ENCODE results near the gene CCBE1. TPM values are rescaled to one million over a fixed set of nuclear protein-coding genes. Genes with fewer than 3 reads are reported as not detected.

CCBE1 gene
- polyA plus RNA-seq, 2 of the 4 experiments (the other 2 are of a cell fraction), result 3.0 to 9.9 TPM

DNA sequence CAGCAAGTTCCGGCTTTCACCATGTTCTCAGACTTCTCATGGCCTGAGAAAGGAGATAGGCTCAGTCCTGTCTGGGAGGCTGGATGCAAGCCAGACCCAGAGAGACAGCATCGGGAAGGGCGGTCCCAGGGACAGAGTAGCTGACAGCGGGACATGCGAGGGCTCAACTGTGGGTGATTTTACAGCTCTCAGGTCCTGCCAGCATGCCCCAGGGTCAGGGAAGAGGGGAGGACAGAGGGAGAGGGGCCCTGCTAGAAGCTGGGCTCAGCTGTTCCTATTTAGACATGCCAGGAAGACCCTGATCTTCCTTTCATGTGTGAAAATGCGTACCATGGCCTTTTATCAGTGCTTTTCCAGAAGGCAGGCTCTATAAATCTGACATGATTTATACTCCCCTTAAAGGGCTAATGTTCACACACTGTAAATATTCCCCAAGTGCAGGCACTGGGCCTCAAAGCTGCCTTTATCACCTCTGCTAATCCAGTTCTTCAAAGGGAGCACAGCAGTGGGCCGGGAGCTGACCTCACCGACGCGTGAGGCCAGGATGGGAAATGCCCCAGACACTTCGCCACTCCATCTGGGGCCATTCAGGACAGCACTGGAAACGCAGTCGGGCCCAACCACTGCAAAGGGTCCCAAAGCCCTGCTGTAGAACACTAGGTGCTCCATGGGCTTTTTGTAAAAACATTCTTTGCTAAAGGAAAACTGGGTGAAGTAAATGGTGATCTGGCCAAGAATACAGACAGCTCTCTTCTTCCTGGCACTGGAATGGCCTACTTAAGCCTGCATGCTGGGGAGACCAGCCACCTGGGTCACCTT is 242.1 kb downstream of the CCBE1 start:
- TF ChIP-seq, protein P1, sequence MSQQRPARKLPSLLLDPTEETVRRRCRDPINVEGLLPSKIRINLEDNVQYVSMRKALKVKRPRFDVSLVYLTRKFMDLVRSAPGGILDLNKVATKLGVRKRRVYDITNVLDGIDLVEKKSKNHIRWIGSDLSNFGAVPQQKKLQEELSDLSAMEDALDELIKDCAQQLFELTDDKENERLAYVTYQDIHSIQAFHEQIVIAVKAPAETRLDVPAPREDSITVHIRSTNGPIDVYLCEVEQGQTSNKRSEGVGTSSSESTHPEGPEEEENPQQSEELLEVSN (IDR thresholded peaks at IDR 0.05; ENCODE audit: borderline replicate concordance, low read depth), result no peak
- TF ChIP-seq BHLHE40 (IDR thresholded peaks at IDR 0.05; ENCODE audit: low read depth, low read length), result no peak
- no peak for TF ChIP-seq USF2 (IDR thresholded peaks at IDR 0.05)
- no peak for TF ChIP-seq FOXS1 (CRISPR knock-in tag; IDR thresholded peaks at IDR 0.05)
- no peak for TF ChIP-seq ZSCAN20 (CRISPR knock-in tag; IDR thresholded peaks at IDR 0.05)
- no peak for TF ChIP-seq CHD2 (IDR thresholded peaks at IDR 0.05; ENCODE audit: low read length, partially characterized antibody)
- TF ChIP-seq, protein P2, sequence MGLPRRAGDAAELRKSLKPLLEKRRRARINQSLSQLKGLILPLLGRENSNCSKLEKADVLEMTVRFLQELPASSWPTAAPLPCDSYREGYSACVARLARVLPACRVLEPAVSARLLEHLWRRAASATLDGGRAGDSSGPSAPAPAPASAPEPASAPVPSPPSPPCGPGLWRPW (IDR thresholded peaks at IDR 0.05), result no peak
- TF ChIP-seq JUN (IDR thresholded peaks at IDR 0.05), result no peak
- TF ChIP-seq CEBPB (IDR thresholded peaks at IDR 0.05), result no peak
- no peak for TF ChIP-seq HMGXB4 (CRISPR knock-in tag; IDR thresholded peaks at IDR 0.05; ENCODE audit: borderline replicate concordance)
- no peak for TF ChIP-seq NR3C1 (IDR thresholded peaks at IDR 0.05)
- TF ChIP-seq RCOR1 (IDR thresholded peaks at IDR 0.05; ENCODE audit: low read depth, low read length), result no peak
- TF ChIP-seq JUNB (IDR thresholded peaks at IDR 0.05), result no peak
- TF ChIP-seq FOSB (CRISPR knock-in tag; IDR thresholded peaks at IDR 0.05), result no peak
- no peaks in the 10 kb centered on the region for H3K9me3 ChIP-seq
- ChIA-PET CTCF (interaction anchor here (0.7 to 0.8 kb wide), 2 partner anchors 10 to 382 kb away, joined by 3 read pairs; no protein-coding TSS in a partner anchor), POLR2A (no interaction called here)
- ATAC-seq (no peak), FAIRE-seq (no peak), DNase-seq (ENCODE audit: low read depth in 1 of 2, low spot score in 1 of 2) (no peak)
- H3K4me2 ChIP-seq, result no peak overlapping the region
- no peaks in the 10 kb centered on the region for H3K4me1 ChIP-seq
- no peak overlapping the region for H3K4me3 ChIP-seq
- 76% methylated on average over 11 of the region's 13 CpGs for WGBS (ENCODE audit: missing lambda C conversion rate)
- no peak overlapping the region for H3K27ac ChIP-seq

DNA sequence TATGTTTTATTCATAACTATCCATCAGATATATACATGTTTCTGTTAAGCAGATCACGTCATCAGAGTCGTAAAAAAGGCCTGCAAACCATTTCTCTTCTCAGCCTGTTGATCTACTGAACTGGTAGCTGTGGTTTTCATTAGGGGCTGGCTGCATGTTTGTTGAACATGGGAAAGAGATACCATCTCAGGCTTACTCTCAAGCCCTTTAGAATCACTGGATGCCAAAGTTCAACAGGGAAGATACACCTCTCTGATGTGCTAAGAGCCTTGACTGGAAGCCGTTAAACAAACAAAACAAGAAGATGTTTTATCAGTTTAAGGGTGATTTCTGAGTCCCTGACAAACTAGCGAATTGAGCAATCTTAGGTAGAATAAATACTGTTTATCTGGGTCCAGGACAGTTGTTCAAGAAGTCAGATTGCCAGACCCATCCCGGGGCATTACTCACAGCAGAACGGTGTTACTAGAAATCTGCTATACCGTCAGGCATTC is 243.7 kb downstream of the CCBE1 start:
- Histone ChIP-seq H3K9me3 (no peaks in the 10 kb centered on the region), H3K4me2 (no peak overlapping the region), H3K4me3 (no peak overlapping the region), H3K27ac (no peak overlapping the region), H3K4me1 (no peaks in the 10 kb centered on the region)
- no peak for FAIRE-seq
- 56% methylated on average over 7 of the region's 7 CpGs for WGBS (ENCODE audit: missing lambda C conversion rate)
- ATAC-seq, result no peak
- TF ChIP-seq EHF (CRISPR knock-in tag; IDR thresholded peaks at IDR 0.05), result no peak
- no peak for TF ChIP-seq TP53 (CRISPR knock-in tag; IDR thresholded peaks at IDR 0.05)
- TF ChIP-seq PHF8 (IDR thresholded peaks at IDR 0.05; ENCODE audit: borderline replicate concordance, low read depth), result no peak
- no peak for TF ChIP-seq RNF2 (IDR thresholded peaks at IDR 0.05; ENCODE audit: borderline replicate concordance, low read depth)
- TF ChIP-seq NFE2L2 (conservative IDR thresholded peaks at IDR 0.05; ENCODE audit: low read length), result no peak
- TF ChIP-seq, protein P3, sequence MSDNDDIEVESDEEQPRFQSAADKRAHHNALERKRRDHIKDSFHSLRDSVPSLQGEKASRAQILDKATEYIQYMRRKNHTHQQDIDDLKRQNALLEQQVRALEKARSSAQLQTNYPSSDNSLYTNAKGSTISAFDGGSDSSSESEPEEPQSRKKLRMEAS (IDR thresholded peaks at IDR 0.05), result no peak
- no peak for TF ChIP-seq KDM1A (IDR thresholded peaks at IDR 0.05; ENCODE audit: low read depth)
- TF ChIP-seq FOXS1 (CRISPR knock-in tag; IDR thresholded peaks at IDR 0.05), result no peak
- TF ChIP-seq, protein P4, sequence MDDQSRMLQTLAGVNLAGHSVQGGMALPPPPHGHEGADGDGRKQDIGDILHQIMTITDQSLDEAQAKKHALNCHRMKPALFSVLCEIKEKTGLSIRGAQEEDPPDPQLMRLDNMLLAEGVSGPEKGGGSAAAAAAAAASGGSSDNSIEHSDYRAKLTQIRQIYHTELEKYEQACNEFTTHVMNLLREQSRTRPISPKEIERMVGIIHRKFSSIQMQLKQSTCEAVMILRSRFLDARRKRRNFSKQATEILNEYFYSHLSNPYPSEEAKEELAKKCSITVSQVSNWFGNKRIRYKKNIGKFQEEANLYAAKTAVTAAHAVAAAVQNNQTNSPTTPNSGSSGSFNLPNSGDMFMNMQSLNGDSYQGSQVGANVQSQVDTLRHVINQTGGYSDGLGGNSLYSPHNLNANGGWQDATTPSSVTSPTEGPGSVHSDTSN (IDR thresholded peaks at IDR 0.05), result no peak
- TF ChIP-seq, protein P2 (IDR thresholded peaks at IDR 0.05), result no peak
- TF ChIP-seq, protein P5, sequence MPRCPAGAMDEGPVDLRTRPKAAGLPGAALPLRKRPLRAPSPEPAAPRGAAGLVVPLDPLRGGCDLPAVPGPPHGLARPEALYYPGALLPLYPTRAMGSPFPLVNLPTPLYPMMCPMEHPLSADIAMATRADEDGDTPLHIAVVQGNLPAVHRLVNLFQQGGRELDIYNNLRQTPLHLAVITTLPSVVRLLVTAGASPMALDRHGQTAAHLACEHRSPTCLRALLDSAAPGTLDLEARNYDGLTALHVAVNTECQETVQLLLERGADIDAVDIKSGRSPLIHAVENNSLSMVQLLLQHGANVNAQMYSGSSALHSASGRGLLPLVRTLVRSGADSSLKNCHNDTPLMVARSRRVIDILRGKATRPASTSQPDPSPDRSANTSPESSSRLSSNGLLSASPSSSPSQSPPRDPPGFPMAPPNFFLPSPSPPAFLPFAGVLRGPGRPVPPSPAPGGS (IDR thresholded peaks at IDR 0.05), result no peak
- TF ChIP-seq KDM5A (IDR thresholded peaks at IDR 0.05), result no peak
- TF ChIP-seq BHLHE40 (IDR thresholded peaks at IDR 0.05; ENCODE audit: low read depth, low read length), result no peak
- no peak for TF ChIP-seq CBX8 (IDR thresholded peaks at IDR 0.05)
- no peak for TF ChIP-seq CHD2 (IDR thresholded peaks at IDR 0.05; ENCODE audit: low read length, partially characterized antibody)
- no peak for TF ChIP-seq CBX2 (IDR thresholded peaks at IDR 0.05; ENCODE audit: borderline replicate concordance, low read depth)
- no peak for TF ChIP-seq FOSL2 (IDR thresholded peaks at IDR 0.05)
- no peak for TF ChIP-seq FOSL2 (CRISPR knock-in tag; IDR thresholded peaks at IDR 0.05)
- no peak for TF ChIP-seq EHMT2 (IDR thresholded peaks at IDR 0.05; ENCODE audit: low read depth)
- no peak for TF ChIP-seq MYC (IDR thresholded peaks at IDR 0.05; ENCODE audit: borderline replicate concordance, low read length)
- TF ChIP-seq RAD21 (conservative IDR thresholded peaks at IDR 0.05 in 1 of 2, IDR thresholded peaks at IDR 0.05 in 1 of 2), result no peak
- peak in 1 of 2 experiments; percentile 4 for DNase-seq (ENCODE audit: low read depth in 1 of 2, low spot score in 1 of 2)
- POLR2A ChIA-PET, result no interaction called here
- CTCF ChIA-PET, result interaction anchor here (0.7 to 1.8 kb wide), 2 partner anchors 330 to 370 kb away, joined by 3 to 5 read pairs; no protein-coding TSS in a partner anchor
